PFSK-1 (cell line): ENCODE data around the gene NBEA.

Experiments used
- FOXP2 ChIP-seq: optimal IDR thresholded peaks from 2 replicates; pipeline ENCODE3; 2011; ENCODE audit warnings: borderline replicate concordance, control low read depth, inconsistent platforms; ENCODE audit not compliant: insufficient read depth; ENCODE audit errors: extremely low read length, extremely low read depth
- POLR2AphosphoS5 ChIP-seq: IDR thresholded peaks from 2 replicates; pipeline ENCODE4 v1.6.1; 2012; ENCODE audit warnings: low read depth, mild to moderate bottlenecking, control low read depth, low read length, moderate library complexity
- REST ChIP-seq, 2 experiments: IDR thresholded peaks; 2 replicates each; pipeline versions ENCODE4 v1.6.1 to v1.8.0; 2011 to 2012; ENCODE audit warnings: low read depth in 2 of 2, low read length in 2 of 2, control low read depth in 1 of 2, inconsistent platforms in 1 of 2, mild to moderate bottlenecking in 1 of 2, moderate library complexity in 1 of 2; ENCODE audit not compliant: insufficient read depth in 1 of 2
- SIN3A ChIP-seq: IDR thresholded peaks from 2 replicates; pipeline ENCODE4 v1.6.1; 2012; ENCODE audit warnings: mild to moderate bottlenecking, low read length, moderate library complexity, borderline replicate concordance; ENCODE audit not compliant: insufficient read depth
- TAF1 ChIP-seq: IDR thresholded peaks from 2 replicates; pipeline ENCODE4 v1.6.1; 2012; ENCODE audit warnings: low read length, control low read depth, borderline replicate concordance; ENCODE audit not compliant: insufficient read depth

GRCh38 chr13:34943436-34944273 is 1.6 kb downstream of the NBEA start:
- TF ChIP-seq POLR2AphosphoS5, result no peak
- TF ChIP-seq SIN3A, result no peak
- no peak for TF ChIP-seq REST (IDR thresholded peaks at IDR 0.05; ENCODE audit: insufficient read depth in 1 of 2, low read depth in 2 of 2, low read length in 2 of 2)
- TF ChIP-seq TAF1, result no peak
- TF ChIP-seq FOXP2, result no peak
